HCT116 (cell line): ENCODE measurements around the gene TWIST2. TPM values are rescaled to one million over a fixed set of nuclear protein-coding genes. Genes with fewer than 3 reads are reported as not detected.

Source experiments
- ATAC-seq: fragments of 200-7000 bp; cut with Tn5 transposase; 2 replicates; pipeline ENCODE4 v1.9.1; 2020; ENCODE audit warnings: mild to moderate bottlenecking, moderate library complexity
- BruUV-seq: library from RNA; stranded (reverse); fragments of 400-500 nt; replicated peaks from 2 replicates; lab custom pipeline; 2021; lab: Mats Ljungman, UMichigan
- CTCF ChIA-PET: fragments of 300-600 bp; sonication (Branson Sonifier 250); formaldehyde crosslinking; loops from one replicate; lab custom pipeline; 2021; ENCODE audit warnings: antibody characterized with exemption; lab: Charles Lee
- POLR2A ChIA-PET: fragments of 300-600, 350-600 bp; sonication (Branson Sonifier 250); formaldehyde crosslinking; loops from one replicate; lab custom pipeline; 2021; ENCODE audit warnings: antibody characterized with exemption; lab: Charles Lee
- RAD21 ChIA-PET, 2 experiments: fragments of 300-600 bp; sonication (Branson Sonifier 250); formaldehyde crosslinking; loops; one replicate each; lab custom pipeline; 2023; ENCODE audit warnings: low total read pairs in 2 of 2; ENCODE audit not compliant: uncharacterized antibody in 2 of 2, unreplicated experiment in 2 of 2, low non-redundant PET in 1 of 2; lab: Charles Lee
- DNase-seq: peaks from one replicate; pipeline ENCODE4 v3.0.0-alpha.2; 2010; ENCODE audit warnings: low read depth, low spot score
- H2AFZ ChIP-seq: fragments of 200-600 bp; shearing (Covaris generic), sonication (generic); 2 replicates; pipeline ENCODE4 v1.6.1; 2017; ENCODE audit warnings: low read depth, mixed run types, mixed read lengths, antibody characterized with exemption, low read length; ENCODE audit not compliant: poor library complexity, severe bottlenecking
- H3K27ac ChIP-seq: 2 replicates; pipeline ENCODE4 v1.5.1; 2012; ENCODE audit warnings: low read depth, low read length
- H3K27me3 ChIP-seq: fragments of 200-600 bp; sonication (generic); 2 replicates; pipeline ENCODE4 v1.6.1; 2016; ENCODE audit warnings: mixed run types, low read length, mixed read lengths; ENCODE audit not compliant: insufficient read depth
- H3K36me3 ChIP-seq, 2 experiments: fragments of 200-500 bp in 1 of 2; fragments of 200-600 bp in 1 of 2; sonication (Bioruptor generic) in 1 of 2; sonication (generic) in 1 of 2; 2 replicates each; pipeline versions ENCODE4 v1.5.1 to v1.6.1; 2014 to 2016; ENCODE audit warnings: low read length in 2 of 2, inconsistent platforms in 1 of 2, mixed read lengths in 1 of 2, mixed run types in 1 of 2; ENCODE audit not compliant: insufficient read depth in 2 of 2, control insufficient read depth in 1 of 2
- H3K4me1 ChIP-seq, 2 experiments: fragments of 200-600 bp in 1 of 2; sonication (generic) in 1 of 2; 2 replicates each; pipeline versions ENCODE4 v1.5.1 to v1.6.1; 2012 to 2017; ENCODE audit warnings: low read length in 2 of 2, inconsistent platforms in 1 of 2, mild to moderate bottlenecking in 1 of 2, mixed read lengths in 1 of 2, mixed run types in 1 of 2, moderate library complexity in 1 of 2; ENCODE audit not compliant: insufficient read depth in 2 of 2, control insufficient read depth in 1 of 2
- H3K4me2 ChIP-seq: fragments of 200-600 bp; sonication (generic); 2 replicates; pipeline ENCODE4 v1.6.1; 2017; ENCODE audit warnings: mixed run types, low read length, mixed read lengths
- H3K4me3 ChIP-seq, 2 experiments: fragments of 200-600 bp in 1 of 2; sonication (generic) in 1 of 2; replicated peaks in 1 of 2; 2 replicates each; pipeline ENCODE4 v1.5.1; 2011 to 2016; ENCODE audit warnings: low read length in 2 of 2, control low read depth in 1 of 2, low read depth in 1 of 2, mild to moderate bottlenecking in 1 of 2, mixed read lengths in 1 of 2, mixed run types in 1 of 2
- H3K79me2 ChIP-seq: fragments of 200-600 bp; sonication (generic); 2 replicates; pipeline ENCODE4 v1.6.1; 2017; ENCODE audit warnings: mild to moderate bottlenecking, mixed run types, low read length, moderate library complexity, mixed read lengths; ENCODE audit not compliant: insufficient read depth
- H3K9ac ChIP-seq: fragments of 200-600 bp; sonication (generic); 2 replicates; pipeline ENCODE4 v1.6.1; 2016; ENCODE audit warnings: low read length, mixed read lengths
- H3K9me2 ChIP-seq: fragments of 200-600 bp; sonication (generic), shearing (Covaris generic); 2 replicates; pipeline ENCODE4 v1.6.1; 2017; ENCODE audit warnings: mixed run types, mild to moderate bottlenecking, moderate library complexity; ENCODE audit not compliant: insufficient read depth
- H3K9me3 ChIP-seq, 2 experiments: fragments of 200-500 bp in 1 of 2; fragments of 200-600 bp in 1 of 2; sonication (Bioruptor generic) in 1 of 2; sonication (generic) in 1 of 2; 2 replicates each; pipeline ENCODE4 v1.6.1; 2014 to 2017; ENCODE audit warnings: low read length in 2 of 2, mixed read lengths in 2 of 2, inconsistent platforms in 1 of 2, low read depth in 1 of 2, mild to moderate bottlenecking in 1 of 2, mixed run types in 1 of 2, moderate library complexity in 1 of 2; ENCODE audit not compliant: control insufficient read depth in 1 of 2, insufficient read depth in 1 of 2
- H4K20me1 ChIP-seq: fragments of 200-600 bp; sonication (generic), shearing (Covaris generic); 2 replicates; pipeline ENCODE4 v1.6.1; 2017; ENCODE audit warnings: mixed run types, mild to moderate bottlenecking, moderate library complexity; ENCODE audit not compliant: insufficient read depth
- CBX3 ChIP-seq: IDR thresholded peaks from 2 replicates; pipeline ENCODE4 v1.6.1; 2012; ENCODE audit warnings: low read depth
- CEBPB ChIP-seq: IDR thresholded peaks from 2 replicates; pipeline ENCODE4 v1.6.1; 2012; ENCODE audit warnings: low read depth
- ELF1 ChIP-seq: IDR thresholded peaks from 2 replicates; pipeline ENCODE4 v1.6.1; 2012; ENCODE audit warnings: low read depth, borderline replicate concordance
- EZH2 ChIP-seq: fragments of 200-600 bp; sonication (generic); IDR thresholded peaks from 2 replicates; pipeline ENCODE4 v1.6.1; 2017; ENCODE audit warnings: antibody characterized with exemption, mixed run types
- EZH2phosphoT487 ChIP-seq: fragments of 200-600 bp; IDR thresholded peaks from 2 replicates; pipeline ENCODE4 v1.6.1; 2018; ENCODE audit warnings: antibody characterized with exemption, borderline replicate concordance
- FOSL1 ChIP-seq: IDR thresholded peaks from 2 replicates; pipeline ENCODE4 v1.6.1; 2012; ENCODE audit warnings: low read depth
- POLR2A ChIP-seq: IDR thresholded peaks from 2 replicates; pipeline ENCODE4 v1.7.0; 2011; ENCODE audit warnings: borderline replicate concordance; ENCODE audit not compliant: insufficient read depth, insufficient read length; ENCODE audit errors: extremely low read depth
- POLR2AphosphoS5 ChIP-seq: IDR thresholded peaks from 2 replicates; pipeline ENCODE4 v1.6.1; 2011; ENCODE audit warnings: mild to moderate bottlenecking, low read depth, low read length, moderate library complexity
- REST ChIP-seq: IDR thresholded peaks from 2 replicates; pipeline ENCODE4 v1.6.1; 2012; ENCODE audit warnings: low read depth
- SRF ChIP-seq: IDR thresholded peaks from 2 replicates; pipeline ENCODE4 v1.6.1; 2012; ENCODE audit warnings: low read depth
- YY1 ChIP-seq: IDR thresholded peaks from 2 replicates; pipeline ENCODE4 v1.6.1; 2011; ENCODE audit warnings: low read length, low read depth, moderate library complexity, mild to moderate bottlenecking; ENCODE audit not compliant: insufficient replicate concordance; ENCODE audit errors: extremely low read depth
- ZNF274 ChIP-seq: fragments of 200-500 bp; sonication (Bioruptor generic); IDR thresholded peaks from 2 replicates; pipeline ENCODE4 v1.6.1; 2014; ENCODE audit warnings: mild to moderate bottlenecking, low read depth, low read length, inconsistent platforms
- intact Hi-C: fragments of 100-400 bp; cut with micrococcal nuclease; formaldehyde crosslinking; loops from 2 replicates; pipeline ENCODE4 v1.10.0; 2022
- total RNA-seq: library from RNA; stranded (reverse); gene quantifications from one replicate; pipeline ENCODE4 v1.2.1, GENCODE V29; 2021; ENCODE audit not compliant: unreplicated experiment
- TF ChIP-seq, protein P1 (sequence below): IDR thresholded peaks from 2 replicates; pipeline ENCODE4 v1.6.1; 2011; ENCODE audit warnings: mild to moderate bottlenecking, low read length, moderate library complexity; ENCODE audit not compliant: insufficient replicate concordance; ENCODE audit errors: extremely low read depth

TWIST2 gene
- total RNA-seq, 1 experiment from 2014 or later = not detected

DNA sequence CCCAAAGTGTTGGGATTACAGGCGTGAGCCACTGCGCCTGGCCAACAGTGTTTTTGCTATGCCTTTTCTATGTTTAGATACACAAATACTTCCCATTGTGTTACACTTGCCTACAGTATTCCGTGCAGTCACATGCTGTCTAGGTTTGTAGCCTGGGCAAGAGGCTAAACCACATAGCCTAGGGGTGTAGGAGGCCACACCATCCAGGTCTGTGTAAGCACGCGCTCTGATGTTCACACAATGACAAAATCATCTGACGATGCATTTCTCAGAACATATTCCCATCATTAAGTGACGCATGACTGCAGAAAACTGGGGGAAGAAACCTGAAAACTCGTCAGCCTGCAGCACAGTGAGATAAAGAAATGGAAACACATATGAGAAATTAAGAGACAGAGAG is 46.1 kb upstream of the TWIST2 start (continued):
- TF ChIP-seq REST = no peak
- TF ChIP-seq EZH2 = no peak
- no peak for TF ChIP-seq EZH2phosphoT487
- TF ChIP-seq ELF1 = no peak
- TF ChIP-seq ZNF274 = no peak
- no peak for TF ChIP-seq FOSL1
- no peak for TF ChIP-seq POLR2AphosphoS5

DNA sequence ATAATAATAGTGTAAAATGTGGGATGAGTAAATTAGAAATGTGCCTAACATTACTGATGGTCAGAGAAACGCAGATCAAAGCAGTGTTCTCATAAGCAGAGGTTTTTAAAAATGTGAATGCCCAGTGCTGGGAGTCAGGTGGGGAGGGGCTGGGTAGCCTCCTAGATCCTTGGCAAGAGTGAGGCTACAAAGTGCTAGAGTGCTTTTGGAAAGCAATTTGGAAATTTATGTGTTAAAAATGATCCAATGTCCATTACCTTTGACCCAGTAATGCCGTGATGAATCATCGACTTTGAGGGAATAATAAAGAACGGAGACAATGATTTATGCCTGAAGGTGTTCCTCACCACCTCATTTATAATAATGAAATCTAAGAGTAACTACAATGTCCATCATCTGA is 44.9 kb upstream of the TWIST2 start:
- H3K27ac ChIP-seq = no peak overlapping the region
- 0 out of 4 replicates have a peak, but pooled peaks cover 0 to under 1% of the 10 kb centered on the region in 2 experiments for H3K9me3 ChIP-seq
- ChIA-PET RAD21 (no interaction called here), CTCF (no interaction called here), POLR2A (no interaction called here)
- no peaks in the 10 kb centered on the region for H3K9me2 ChIP-seq
- no peak overlapping the region for H3K4me2 ChIP-seq
- H3K27me3 ChIP-seq = no peaks in the 10 kb centered on the region
- no peak overlapping the region for H2AFZ ChIP-seq
- TF ChIP-seq YY1 = no peak
- TF ChIP-seq CEBPB = no peak
- TF ChIP-seq CBX3 = no peak
- no peak for TF ChIP-seq FOSL1
- no peak for TF ChIP-seq POLR2AphosphoS5
- no peak for TF ChIP-seq ZNF274
- TF ChIP-seq POLR2A = no peak
- TF ChIP-seq, protein P1, sequence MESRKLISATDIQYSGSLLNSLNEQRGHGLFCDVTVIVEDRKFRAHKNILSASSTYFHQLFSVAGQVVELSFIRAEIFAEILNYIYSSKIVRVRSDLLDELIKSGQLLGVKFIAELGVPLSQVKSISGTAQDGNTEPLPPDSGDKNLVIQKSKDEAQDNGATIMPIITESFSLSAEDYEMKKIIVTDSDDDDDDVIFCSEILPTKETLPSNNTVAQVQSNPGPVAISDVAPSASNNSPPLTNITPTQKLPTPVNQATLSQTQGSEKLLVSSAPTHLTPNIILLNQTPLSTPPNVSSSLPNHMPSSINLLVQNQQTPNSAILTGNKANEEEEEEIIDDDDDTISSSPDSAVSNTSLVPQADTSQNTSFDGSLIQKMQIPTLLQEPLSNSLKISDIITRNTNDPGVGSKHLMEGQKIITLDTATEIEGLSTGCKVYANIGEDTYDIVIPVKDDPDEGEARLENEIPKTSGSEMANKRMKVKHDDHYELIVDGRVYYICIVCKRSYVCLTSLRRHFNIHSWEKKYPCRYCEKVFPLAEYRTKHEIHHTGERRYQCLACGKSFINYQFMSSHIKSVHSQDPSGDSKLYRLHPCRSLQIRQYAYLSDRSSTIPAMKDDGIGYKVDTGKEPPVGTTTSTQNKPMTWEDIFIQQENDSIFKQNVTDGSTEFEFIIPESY = no peak
- TF ChIP-seq EZH2phosphoT487 = no peak
- no peak for TF ChIP-seq SRF
- no peaks in the 10 kb centered on the region for H4K20me1 ChIP-seq
- H3K9ac ChIP-seq = no peak overlapping the region
- no peak for ATAC-seq
- no peak overlapping the region for H3K4me3 ChIP-seq
- no peaks in the 10 kb centered on the region for H3K79me2 ChIP-seq
- no TSS peak for BruUV-seq
- peaks cover 3 to 7% of the 10 kb centered on the region in 2 experiments; a peak in 3 of 4 replicates for H3K4me1 ChIP-seq
- intact Hi-C loops = no loop called here
- H3K36me3 ChIP-seq = no peaks in the 10 kb centered on the region
- DNase-seq = no peak
